HepG2 (cell line): ENCODE measurements around the gene SLC25A52. TPM values are rescaled to one million over a fixed set of nuclear protein-coding genes. Genes with fewer than 3 reads are reported as not detected.
A peak's percentile ranks its signal among the peaks of the same experiment; 100 is the strongest.

Experiments
- ATAC-seq: fragments of 200-7000 bp; cut with Tn5 transposase; 3 replicates; pipeline ENCODE4 v1.9.1; 2020; ENCODE audit warnings: mild to moderate bottlenecking, moderate library complexity
- BruUV-seq: library from RNA; stranded (reverse); fragments of 400-500 nt; replicated peaks from 2 replicates; lab custom pipeline; 2021; lab: Mats Ljungman, UMichigan
- CTCF ChIA-PET: fragments of 300-600 bp; formaldehyde crosslinking; extraction: SDS; loops from one replicate; lab custom pipeline; 2021; ENCODE audit warnings: low total read pairs, inconsistent platforms, low intra/inter-chr PET ratio; lab: Yijun Ruan, JAX
- POLR2A ChIA-PET: fragments of 350-600 bp; sonication (Branson Sonifier 250); formaldehyde crosslinking; loops from one replicate; lab custom pipeline; 2020; ENCODE audit warnings: antibody characterized with exemption, inconsistent platforms; lab: Yijun Ruan, JAX
- DNase-seq: peaks from one replicate; pipeline ENCODE4 v3.0.0-alpha.2; 2015; ENCODE audit warnings: low spot score
- FAIRE-seq: peaks from 3 replicates; lab custom pipeline; 2011; peaks lifted over from hg19 to GRCh38; lab: Jason Lieb, UNC
- H2AFZ ChIP-seq: one replicate; pipeline ENCODE4 v1.6.1; 2011; ENCODE audit warnings: low read length, inconsistent platforms
- H3K27ac ChIP-seq: fragments of 300-600 bp; 3 replicates; pipeline ENCODE4 v1.8.0; 2011; ENCODE audit warnings: mixed run types, mild to moderate bottlenecking, mixed read lengths, low read length, inconsistent platforms; ENCODE audit not compliant: insufficient read depth; ENCODE audit errors: extremely low read length
- H3K27me3 ChIP-seq, 2 experiments: fragments of 200-600 bp in 1 of 2; 2 replicates in 1 of 2; 3 replicates in 1 of 2; pipeline versions ENCODE4 v1.6.0 to v1.8.0; 2011; ENCODE audit warnings: low read length in 2 of 2, mild to moderate bottlenecking in 2 of 2, moderate library complexity in 2 of 2, inconsistent platforms in 1 of 2; ENCODE audit not compliant: insufficient read depth in 2 of 2, control insufficient read depth in 1 of 2
- H3K36me3 ChIP-seq, 2 experiments: fragments of 200-600 bp in 1 of 2; replicated peaks in 1 of 2; 2 replicates in 1 of 2; 3 replicates in 1 of 2; pipeline versions ENCODE4 v1.5.1 to v1.8.0; 2011; ENCODE audit warnings: low read length in 2 of 2, inconsistent platforms in 1 of 2; ENCODE audit not compliant: insufficient read depth in 2 of 2, control insufficient read depth in 1 of 2
- H3K4me1 ChIP-seq: 2 replicates; pipeline ENCODE4 v1.5.1; 2012; ENCODE audit warnings: low read length, inconsistent platforms; ENCODE audit not compliant: insufficient read depth
- H3K4me2 ChIP-seq: 2 replicates; pipeline ENCODE4 v1.6.0; 2011; ENCODE audit warnings: low read depth, low read length, inconsistent platforms
- H3K4me3 ChIP-seq, 3 experiments: fragments of 200-600 bp in 1 of 3; sonication (generic), shearing (Covaris generic) in 1 of 3; replicated peaks in 1 of 3; 2 replicates each; pipeline ENCODE4 v1.5.1; 2011 to 2016; ENCODE audit warnings: low read length in 3 of 3, inconsistent platforms in 2 of 3, low read depth in 2 of 3, mild to moderate bottlenecking in 2 of 3, control low read depth in 1 of 3, mixed read lengths in 1 of 3; ENCODE audit not compliant: insufficient read depth in 1 of 3
- H3K79me2 ChIP-seq: one replicate; pipeline ENCODE4 v1.6.1; 2011; ENCODE audit warnings: low read length, inconsistent platforms; ENCODE audit not compliant: insufficient read depth
- H3K9ac ChIP-seq: 2 replicates; pipeline ENCODE4 v1.6.0; 2011; ENCODE audit warnings: mild to moderate bottlenecking, low read depth, low read length, inconsistent platforms; ENCODE audit not compliant: insufficient read depth
- H3K9me3 ChIP-seq: 2 replicates; pipeline ENCODE4 v1.5.1; 2012; ENCODE audit warnings: mild to moderate bottlenecking, low read length
- H4K20me1 ChIP-seq: 2 replicates; pipeline ENCODE4 v1.6.0; 2011; ENCODE audit warnings: inconsistent platforms, mild to moderate bottlenecking, low read length, moderate library complexity; ENCODE audit not compliant: insufficient read depth
- AGO1 ChIP-seq: fragments of 200-400 bp; formaldehyde crosslinking; IDR thresholded peaks from 2 replicates; pipeline ENCODE4 v1.6.1; 2017; ENCODE audit warnings: mild to moderate bottlenecking, low read depth, low read length, moderate library complexity; ENCODE audit not compliant: poor library complexity, severe bottlenecking
- AGO2 ChIP-seq: fragments of 200-400 bp; formaldehyde crosslinking; optimal IDR thresholded peaks from 2 replicates; pipeline ENCODE3; 2017; ENCODE audit warnings: mild to moderate bottlenecking, low read depth, low read length, moderate library complexity
- BHLHE40 ChIP-seq: IDR thresholded peaks from 2 replicates; pipeline ENCODE4 v1.6.1; 2011; ENCODE audit warnings: low read length, improper control_type of control experiment
- CREB1 ChIP-seq, 2 experiments: fragments of 450-650 bp in 1 of 2; IDR thresholded peaks; 2 replicates each; pipeline ENCODE4 v1.6.1; 2016 to 2017; ENCODE audit warnings: control low read depth in 1 of 2, mild to moderate bottlenecking in 1 of 2, missing compliant biosample characterization in 1 of 2, missing genetic modification characterization in 1 of 2
- ELF3 ChIP-seq: IDR thresholded peaks from 2 replicates; pipeline ENCODE4 v1.6.1; 2016; ENCODE audit warnings: missing genetic modification reagents, missing compliant biosample characterization
- JDP2 ChIP-seq: sonication (generic); formaldehyde crosslinking; IDR thresholded peaks from 2 replicates; pipeline ENCODE4 v1.8.1; 2022; ENCODE audit warnings: missing genetic modification reagents, borderline replicate concordance
- PREB ChIP-seq: sonication (generic); formaldehyde crosslinking; IDR thresholded peaks from 2 replicates; pipeline ENCODE4 v1.4.0; 2020; ENCODE audit warnings: missing genetic modification reagents
- RXRB ChIP-seq: IDR thresholded peaks from 2 replicates; pipeline ENCODE4 v1.6.1; 2016; ENCODE audit warnings: borderline replicate concordance, missing genetic modification reagents, missing compliant biosample characterization
- SALL1 ChIP-seq: sonication (generic); formaldehyde crosslinking; IDR thresholded peaks from 2 replicates; pipeline ENCODE4 v1.8.0; 2022; ENCODE audit warnings: mild to moderate bottlenecking, missing genetic modification reagents
- ZBTB20 ChIP-seq: sonication (generic); formaldehyde crosslinking; IDR thresholded peaks from 2 replicates; pipeline ENCODE4 v1.8.1; 2023; ENCODE audit warnings: missing genetic modification reagents, low read depth, mild to moderate bottlenecking, borderline replicate concordance
- ZBTB7A ChIP-seq: sonication (generic); formaldehyde crosslinking; IDR thresholded peaks from 2 replicates; pipeline ENCODE4 v1.8.0; 2022; ENCODE audit warnings: mild to moderate bottlenecking, missing genetic modification reagents
- ZNF468 ChIP-seq: sonication (generic); formaldehyde crosslinking; IDR thresholded peaks from 2 replicates; pipeline ENCODE4 v1.8.0; 2022; ENCODE audit warnings: mild to moderate bottlenecking, moderate library complexity, missing genetic modification reagents
- ZNF501 ChIP-seq: sonication (generic); formaldehyde crosslinking; IDR thresholded peaks from 2 replicates; pipeline ENCODE4 v1.5.1; 2020; ENCODE audit warnings: mild to moderate bottlenecking, moderate library complexity, missing genetic modification reagents
- ZNF879 ChIP-seq: sonication (generic); formaldehyde crosslinking; IDR thresholded peaks from 2 replicates; pipeline ENCODE4 v1.8.1; 2023; ENCODE audit warnings: missing genetic modification reagents
- WGBS: methylation state at CpG from one replicate; pipeline ENCODE4 v1.1.6; 2017; ENCODE audit warnings: low lambda C conversion rate; 5-methylcytosine and 5-hydroxymethylcytosine counted together
- in situ Hi-C: cut with HindIII; loops from 2 replicates; pipeline ENCODE4 v1.10.0; 2017; ENCODE audit warnings: low pct_unique_long_range_greater_than_20kb; ENCODE audit not compliant: extremely low pct_ligation_motif_present
- intact Hi-C: fragments of 100-400 bp; cut with micrococcal nuclease; formaldehyde crosslinking; loops from one replicate; pipeline ENCODE4 v1.10.0; 2022; ENCODE audit not compliant: unreplicated experiment
- polyA plus RNA-seq, 8 experiments: library from polyadenylated mRNA; depleted of rRNA in 3 of 8; stranded (reverse) in 7 of 8; unstranded in 1 of 8; fragments of >200 nt; fragmentation: Illumina TruSeq in 4 of 8; extraction: Trizol in 4 of 8; gene quantifications; 2 replicates each; pipeline versions ENCODE4 v1.2.1 to v1.2.3, GENCODE V29; 2011 to 2016; ENCODE audit warnings: low read depth in 4 of 8, missing spikeins in 1 of 8, mixed read lengths in 1 of 8; ENCODE audit not compliant: insufficient read depth in 1 of 8
- total RNA-seq, 5 experiments: library from RNA; depleted of rRNA; stranded (reverse); fragments of >200 nt; fragmentation: Illumina TruSeq; extraction: Trizol; gene quantifications; 2 replicates each; pipeline ENCODE4 v1.2.3, GENCODE V29; 2016; ENCODE audit warnings: low read depth in 1 of 5
- TF ChIP-seq, protein P1 (sequence below): sonication (generic); formaldehyde crosslinking; IDR thresholded peaks from 2 replicates; pipeline ENCODE4 v1.4.0; 2020; ENCODE audit warnings: mild to moderate bottlenecking, low read depth, missing genetic modification reagents
- TF ChIP-seq, protein P2 (sequence below): sonication (generic); formaldehyde crosslinking; IDR thresholded peaks from 2 replicates; pipeline ENCODE4 v1.8.0; 2022; ENCODE audit warnings: missing genetic modification reagents, low read depth, mild to moderate bottlenecking, borderline replicate concordance
- TF ChIP-seq, protein P3 (sequence below): sonication (generic); formaldehyde crosslinking; IDR thresholded peaks from 2 replicates; pipeline ENCODE4 v1.4.0; 2020; ENCODE audit warnings: missing genetic modification reagents

The SLC25A52 gene
- total and polyA plus RNA-seq, 2 of the 13 experiments (the other 11 are each of a cell fraction or from before 2014, with no cell fraction given), result 0.46 TPM; not detected in 1

DNA sequence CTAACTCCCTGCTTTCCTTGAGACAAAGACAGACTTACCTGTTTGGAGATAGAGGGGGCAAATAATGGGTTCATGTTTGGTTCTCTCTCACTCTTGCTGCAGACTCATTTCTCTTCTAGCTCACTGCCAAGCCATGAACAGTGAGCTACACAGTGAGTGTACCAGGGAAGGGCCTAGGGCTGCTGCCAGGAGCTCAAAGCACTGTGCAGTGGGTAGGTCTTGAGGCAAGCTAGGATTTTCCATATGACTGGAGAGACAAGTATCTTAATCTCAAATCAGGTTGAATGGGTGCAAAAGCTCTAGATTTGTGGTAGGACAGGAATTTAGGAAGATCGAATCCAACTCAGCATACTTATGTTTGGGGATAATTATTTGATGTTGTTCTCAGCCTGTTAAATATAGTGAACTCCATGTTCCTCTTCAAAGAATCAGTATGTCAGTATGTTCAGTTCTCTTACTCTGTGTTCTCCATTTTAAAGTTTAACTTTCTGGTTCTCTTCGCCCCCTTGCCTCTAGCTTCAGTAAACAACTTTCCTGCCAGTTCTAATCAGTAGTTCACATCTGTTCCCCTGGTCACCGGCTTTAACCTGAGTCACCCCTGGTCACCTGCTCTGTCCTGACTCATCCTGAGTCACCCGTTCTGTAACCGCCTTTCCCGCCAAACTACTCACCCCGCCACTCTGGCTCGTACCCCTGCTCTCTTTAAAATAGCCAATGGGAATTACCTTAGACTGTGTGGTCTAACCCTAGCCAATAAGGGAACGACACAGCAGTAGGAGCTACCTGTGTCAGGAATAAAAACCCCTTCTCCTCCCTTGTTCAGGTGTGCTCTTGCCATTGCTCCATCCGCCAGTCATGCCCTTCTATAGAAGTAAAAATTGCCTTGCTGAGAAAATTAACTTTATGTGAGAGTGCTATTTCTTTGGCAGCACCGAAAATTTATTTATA is 21.9 kb downstream of the SLC25A52 start:
- H3K4me3 ChIP-seq, result no peak overlapping the region
- no TSS peak for BruUV-seq
- intact Hi-C loops, result no loop called here
- peak; percentile 89 for ATAC-seq
- peak overlapping the region; percentile 9; the same call in 1 of the 2 replicates for H3K4me2 ChIP-seq
- H3K27ac ChIP-seq, result no peak overlapping the region
- no peaks in the 10 kb centered on the region for H4K20me1 ChIP-seq
- no peaks in the 10 kb centered on the region for H3K36me3 ChIP-seq
- H3K4me1 ChIP-seq, result peaks cover 12% of the 10 kb centered on the region
- no peak overlapping the region for H3K9ac ChIP-seq
- ChIA-PET CTCF (no interaction called here), POLR2A (no interaction called here)
- peak; percentile 69 for DNase-seq
- H2AFZ ChIP-seq, result no peak overlapping the region
- no peaks in the 10 kb centered on the region for H3K9me3 ChIP-seq
- 12% methylated on average over 11 of the region's 11 CpGs for WGBS
- no peak for FAIRE-seq
- H3K79me2 ChIP-seq, result no peaks in the 10 kb centered on the region
- H3K27me3 ChIP-seq, result no peaks in the 10 kb centered on the region
- in situ Hi-C loops, result no loop called here
- no peak for TF ChIP-seq ZBTB7A
- no peak for TF ChIP-seq JDP2
- TF ChIP-seq, protein P1, sequence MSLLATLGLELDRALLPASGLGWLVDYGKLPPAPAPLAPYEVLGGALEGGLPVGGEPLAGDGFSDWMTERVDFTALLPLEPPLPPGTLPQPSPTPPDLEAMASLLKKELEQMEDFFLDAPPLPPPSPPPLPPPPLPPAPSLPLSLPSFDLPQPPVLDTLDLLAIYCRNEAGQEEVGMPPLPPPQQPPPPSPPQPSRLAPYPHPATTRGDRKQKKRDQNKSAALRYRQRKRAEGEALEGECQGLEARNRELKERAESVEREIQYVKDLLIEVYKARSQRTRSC (CRISPR knock-in tag), result no peak
- peak; percentile 55; the same call in 1 of the 2 replicates for TF ChIP-seq ZBTB20 (CRISPR knock-in tag)
- peak; percentile 12; the same call in 1 of the 2 replicates for TF ChIP-seq ELF3 (CRISPR knock-in tag)
- TF ChIP-seq, protein P2, sequence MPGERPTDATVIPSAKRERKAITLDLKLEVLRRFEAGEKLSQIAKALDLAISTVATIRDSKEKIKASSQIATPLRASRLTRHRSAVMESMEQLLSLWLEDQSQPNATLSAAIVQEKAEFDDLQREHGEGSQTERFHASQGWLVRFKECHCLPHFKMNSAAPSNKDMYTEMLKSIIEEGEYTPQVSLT (CRISPR knock-in tag), result no peak
- TF ChIP-seq RXRB (CRISPR knock-in tag), result peak; percentile 45
- TF ChIP-seq AGO1, result no peak
- no peak for TF ChIP-seq PREB
- TF ChIP-seq CREB1 (IDR thresholded peaks at IDR 0.05), result 0 out of 2 replicates have a peak, but pooled peaks have one; percentile 7
- TF ChIP-seq CREB1 (CRISPR knock-in tag; IDR thresholded peaks at IDR 0.05), result no peak
- 0 out of 2 replicates have a peak, but pooled peaks have one; percentile 36 for TF ChIP-seq SALL1 (CRISPR knock-in tag)
- TF ChIP-seq ZNF501, result no peak
- TF ChIP-seq AGO2, result no peak
- no peak for TF ChIP-seq ZNF468 (CRISPR knock-in tag)
- TF ChIP-seq, protein P3, sequence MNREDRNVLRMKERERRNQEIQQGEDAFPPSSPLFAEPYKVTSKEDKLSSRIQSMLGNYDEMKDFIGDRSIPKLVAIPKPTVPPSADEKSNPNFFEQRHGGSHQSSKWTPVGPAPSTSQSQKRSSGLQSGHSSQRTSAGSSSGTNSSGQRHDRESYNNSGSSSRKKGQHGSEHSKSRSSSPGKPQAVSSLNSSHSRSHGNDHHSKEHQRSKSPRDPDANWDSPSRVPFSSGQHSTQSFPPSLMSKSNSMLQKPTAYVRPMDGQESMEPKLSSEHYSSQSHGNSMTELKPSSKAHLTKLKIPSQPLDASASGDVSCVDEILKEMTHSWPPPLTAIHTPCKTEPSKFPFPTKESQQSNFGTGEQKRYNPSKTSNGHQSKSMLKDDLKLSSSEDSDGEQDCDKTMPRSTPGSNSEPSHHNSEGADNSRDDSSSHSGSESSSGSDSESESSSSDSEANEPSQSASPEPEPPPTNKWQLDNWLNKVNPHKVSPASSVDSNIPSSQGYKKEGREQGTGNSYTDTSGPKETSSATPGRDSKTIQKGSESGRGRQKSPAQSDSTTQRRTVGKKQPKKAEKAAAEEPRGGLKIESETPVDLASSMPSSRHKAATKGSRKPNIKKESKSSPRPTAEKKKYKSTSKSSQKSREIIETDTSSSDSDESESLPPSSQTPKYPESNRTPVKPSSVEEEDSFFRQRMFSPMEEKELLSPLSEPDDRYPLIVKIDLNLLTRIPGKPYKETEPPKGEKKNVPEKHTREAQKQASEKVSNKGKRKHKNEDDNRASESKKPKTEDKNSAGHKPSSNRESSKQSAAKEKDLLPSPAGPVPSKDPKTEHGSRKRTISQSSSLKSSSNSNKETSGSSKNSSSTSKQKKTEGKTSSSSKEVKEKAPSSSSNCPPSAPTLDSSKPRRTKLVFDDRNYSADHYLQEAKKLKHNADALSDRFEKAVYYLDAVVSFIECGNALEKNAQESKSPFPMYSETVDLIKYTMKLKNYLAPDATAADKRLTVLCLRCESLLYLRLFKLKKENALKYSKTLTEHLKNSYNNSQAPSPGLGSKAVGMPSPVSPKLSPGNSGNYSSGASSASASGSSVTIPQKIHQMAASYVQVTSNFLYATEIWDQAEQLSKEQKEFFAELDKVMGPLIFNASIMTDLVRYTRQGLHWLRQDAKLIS (CRISPR knock-in tag), result no peak
- TF ChIP-seq BHLHE40, result 0 out of 2 replicates have a peak, but pooled peaks have one; percentile 36
- no peak for TF ChIP-seq ZNF879 (CRISPR knock-in tag)
